ENCODE data around the gene ARMC10. TPM values are rescaled to one million over a fixed set of nuclear protein-coding genes. Genes with fewer than 3 reads are reported as not detected.

Gene ARMC10
- total RNA-seq, 2 experiments from 2014 or later, result 24.3 to 33.4 TPM

DNA sequence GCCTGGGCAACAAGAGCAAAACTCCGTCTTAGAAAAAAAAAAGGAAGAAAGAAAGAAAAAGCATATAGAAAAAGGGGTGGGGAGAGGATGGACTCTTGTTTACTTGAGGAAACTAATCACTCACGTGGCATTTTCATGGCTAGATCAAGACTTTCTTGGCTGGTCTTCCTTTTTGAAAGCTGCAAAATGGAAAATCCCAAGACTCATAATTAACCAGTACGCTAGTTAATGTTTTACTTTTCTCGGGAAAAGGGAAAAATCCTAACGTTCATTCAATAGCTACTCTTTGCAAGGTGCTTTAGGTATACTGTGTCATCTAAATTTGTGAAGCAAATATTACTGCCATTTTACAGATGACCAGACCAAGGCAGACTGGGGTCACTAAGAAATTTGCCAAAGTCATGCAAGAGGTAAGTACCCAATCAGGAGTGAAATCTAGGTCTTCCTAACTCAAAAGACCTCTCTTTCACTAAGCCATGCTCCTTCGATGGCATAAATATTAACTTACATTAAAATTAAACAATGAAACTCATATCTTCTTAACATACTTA lies 49.6 kb downstream of the ARMC10 start:
- intact Hi-C loops (cut with micrococcal nuclease; ENCODE audit: unreplicated experiment), result no loop called here
- no peaks in the 10 kb centered on the region for H3K4me1 ChIP-seq (ENCODE audit: insufficient read depth, low read length, poor library complexity, severe bottlenecking)
- CTCF ChIA-PET (ENCODE audit: unreplicated experiment), result no interaction called here
- H3K4me3 ChIP-seq (ENCODE audit: low read depth, low read length, poor library complexity, severe bottlenecking), result no peak overlapping the region
- no peak for DNase-seq (ENCODE audit: low spot score)
- no peaks in the 10 kb centered on the region for H3K9me2 ChIP-seq (ENCODE audit: insufficient read depth, low read length)
- POLR2A ChIA-PET, result interaction anchor here (0.5 kb wide), 1 partner anchor 22 kb away, joined by 4 read pairs; no protein-coding TSS in a partner anchor
- peaks cover 66% of the 10 kb centered on the region for H3K36me3 ChIP-seq (ENCODE audit: insufficient read depth, low read length)
- no peaks in the 10 kb centered on the region for H4K20me1 ChIP-seq (ENCODE audit: insufficient read depth, low read length)
- no peak overlapping the region for H3K4me2 ChIP-seq (ENCODE audit: low read length)
- H3K79me2 ChIP-seq (ENCODE audit: insufficient read depth, low read depth, low read length), result no peaks in the 10 kb centered on the region
- H3K9me3 ChIP-seq (ENCODE audit: low read length), result no peaks in the 10 kb centered on the region
- no peak overlapping the region for H2AFZ ChIP-seq (ENCODE audit: low read length)
- BruUV-seq (replicated peaks), result no TSS peak
- TF ChIP-seq EZH2phosphoT487 (IDR thresholded peaks at IDR 0.05; ENCODE audit: borderline replicate concordance, low read depth, low read length), result no peak
- TF ChIP-seq, protein P1, sequence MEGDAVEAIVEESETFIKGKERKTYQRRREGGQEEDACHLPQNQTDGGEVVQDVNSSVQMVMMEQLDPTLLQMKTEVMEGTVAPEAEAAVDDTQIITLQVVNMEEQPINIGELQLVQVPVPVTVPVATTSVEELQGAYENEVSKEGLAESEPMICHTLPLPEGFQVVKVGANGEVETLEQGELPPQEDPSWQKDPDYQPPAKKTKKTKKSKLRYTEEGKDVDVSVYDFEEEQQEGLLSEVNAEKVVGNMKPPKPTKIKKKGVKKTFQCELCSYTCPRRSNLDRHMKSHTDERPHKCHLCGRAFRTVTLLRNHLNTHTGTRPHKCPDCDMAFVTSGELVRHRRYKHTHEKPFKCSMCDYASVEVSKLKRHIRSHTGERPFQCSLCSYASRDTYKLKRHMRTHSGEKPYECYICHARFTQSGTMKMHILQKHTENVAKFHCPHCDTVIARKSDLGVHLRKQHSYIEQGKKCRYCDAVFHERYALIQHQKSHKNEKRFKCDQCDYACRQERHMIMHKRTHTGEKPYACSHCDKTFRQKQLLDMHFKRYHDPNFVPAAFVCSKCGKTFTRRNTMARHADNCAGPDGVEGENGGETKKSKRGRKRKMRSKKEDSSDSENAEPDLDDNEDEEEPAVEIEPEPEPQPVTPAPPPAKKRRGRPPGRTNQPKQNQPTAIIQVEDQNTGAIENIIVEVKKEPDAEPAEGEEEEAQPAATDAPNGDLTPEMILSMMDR (conservative IDR thresholded peaks at IDR 0.05; ENCODE audit: low read length), result no peak
- no peak overlapping the region for H3K27ac ChIP-seq (ENCODE audit: low read depth, low read length, poor library complexity, severe bottlenecking)

DNA sequence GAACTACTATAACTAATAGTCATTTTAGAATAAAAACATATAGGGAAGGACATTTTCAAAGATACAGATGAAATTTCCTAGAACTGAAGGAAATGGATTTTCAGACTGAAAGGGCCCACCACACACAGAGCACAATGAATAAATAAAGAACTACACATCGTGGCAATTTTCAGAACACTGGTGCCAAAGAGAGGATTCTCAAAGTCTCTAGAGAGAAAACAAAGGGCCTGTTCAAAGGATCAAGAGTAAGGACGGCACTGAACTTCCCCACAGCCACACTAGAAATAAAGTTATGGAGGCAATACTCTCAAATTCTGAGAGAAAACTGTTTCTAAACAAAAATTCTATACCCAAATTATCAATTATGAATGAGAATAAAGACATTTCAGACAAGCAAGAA lies 52.1 kb downstream of the ARMC10 start:
- Histone ChIP-seq H3K4me3 (ENCODE audit: low read depth, low read length, poor library complexity, severe bottlenecking) (no peak overlapping the region), H3K4me1 (ENCODE audit: insufficient read depth, low read length, poor library complexity, severe bottlenecking) (no peaks in the 10 kb centered on the region), H2AFZ (ENCODE audit: low read length) (no peak overlapping the region), H3K79me2 (ENCODE audit: insufficient read depth, low read depth, low read length) (no peaks in the 10 kb centered on the region), H3K27ac (ENCODE audit: low read depth, low read length, poor library complexity, severe bottlenecking) (no peak overlapping the region), H3K4me2 (ENCODE audit: low read length) (no peak overlapping the region), H3K9me3 (ENCODE audit: low read length) (no peaks in the 10 kb centered on the region), H3K36me3 (ENCODE audit: insufficient read depth, low read length) (peaks cover 45% of the 10 kb centered on the region), H4K20me1 (ENCODE audit: insufficient read depth, low read length) (no peaks in the 10 kb centered on the region), H3K9me2 (ENCODE audit: insufficient read depth, low read length) (no peaks in the 10 kb centered on the region)
- BruUV-seq (replicated peaks), result no TSS peak
- intact Hi-C loops (cut with micrococcal nuclease; ENCODE audit: unreplicated experiment), result no loop called here
- TF ChIP-seq, protein P1 (conservative IDR thresholded peaks at IDR 0.05; ENCODE audit: low read length), result no peak
- no peak for TF ChIP-seq EZH2phosphoT487 (IDR thresholded peaks at IDR 0.05; ENCODE audit: borderline replicate concordance, low read depth, low read length)
- ChIA-PET POLR2A (no interaction called here), CTCF (ENCODE audit: unreplicated experiment) (no interaction called here)
- no peak for DNase-seq (ENCODE audit: low spot score)

DNA sequence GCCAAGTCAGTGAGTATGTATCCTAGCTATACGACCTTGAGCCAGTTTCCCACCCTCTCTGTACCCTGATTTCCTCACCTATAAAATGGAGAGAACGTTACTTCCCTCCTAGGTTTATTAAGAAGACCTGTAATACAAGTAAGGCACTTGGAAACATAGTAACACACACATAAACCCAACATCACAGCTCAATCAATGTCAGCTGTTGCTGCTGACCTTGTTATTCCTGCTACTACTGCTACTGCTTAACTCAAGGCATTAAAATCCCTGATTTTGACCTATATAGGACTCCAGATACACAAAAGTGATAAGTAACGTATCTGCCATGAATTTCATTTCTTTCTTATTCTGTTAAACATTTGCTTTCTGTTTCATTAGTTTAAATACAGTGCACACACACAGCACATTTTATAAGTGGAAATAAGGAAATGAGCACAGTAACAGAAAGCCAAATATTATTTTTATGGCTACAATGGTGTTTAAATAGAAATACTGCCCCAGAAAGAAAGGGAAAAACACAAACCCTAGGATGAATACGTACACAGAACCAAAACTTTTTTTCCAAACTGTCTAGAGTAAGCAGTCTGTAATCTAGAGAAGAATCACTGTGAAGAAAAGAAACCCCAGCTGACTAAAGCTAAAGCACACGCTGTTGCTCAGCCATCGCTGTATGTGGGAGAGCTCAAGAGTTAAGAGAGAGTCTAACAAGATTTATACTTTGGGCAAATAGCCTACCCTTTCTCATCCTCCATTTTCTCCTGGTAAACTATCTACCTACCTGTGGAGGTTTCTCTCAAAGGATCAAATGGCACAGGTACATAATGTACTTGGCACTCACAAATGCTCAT lies 55.0 kb downstream of the ARMC10 start:
- Histone ChIP-seq H3K9me2 (ENCODE audit: insufficient read depth, low read length) (no peaks in the 10 kb centered on the region), H3K9me3 (ENCODE audit: low read length) (no peaks in the 10 kb centered on the region), H2AFZ (ENCODE audit: low read length) (no peak overlapping the region), H3K36me3 (ENCODE audit: insufficient read depth, low read length) (peaks cover 22% of the 10 kb centered on the region; the same call in 1 of the 2 replicates), H3K4me1 (ENCODE audit: insufficient read depth, low read length, poor library complexity, severe bottlenecking) (no peaks in the 10 kb centered on the region), H3K4me2 (ENCODE audit: low read length) (0 out of 2 replicates have a peak overlapping the region, but pooled peaks have one; percentile 6), H4K20me1 (ENCODE audit: insufficient read depth, low read length) (no peaks in the 10 kb centered on the region), H3K27ac (ENCODE audit: low read depth, low read length, poor library complexity, severe bottlenecking) (no peak overlapping the region), H3K79me2 (ENCODE audit: insufficient read depth, low read depth, low read length) (no peaks in the 10 kb centered on the region), H3K4me3 (ENCODE audit: low read depth, low read length, poor library complexity, severe bottlenecking) (no peak overlapping the region)
- no peak for DNase-seq (ENCODE audit: low spot score)
- no TSS peak for BruUV-seq (replicated peaks)
- ChIA-PET POLR2A (interaction anchor here (1.0 to 1.3 kb wide), 3 partner anchors 10 to 16 kb away, joined by 3 to 4 read pairs (median 3); no protein-coding TSS in a partner anchor), CTCF (ENCODE audit: unreplicated experiment) (no interaction called here)
- TF ChIP-seq, protein P1 (conservative IDR thresholded peaks at IDR 0.05; ENCODE audit: low read length), result no peak
- TF ChIP-seq EZH2phosphoT487 (IDR thresholded peaks at IDR 0.05; ENCODE audit: borderline replicate concordance, low read depth, low read length), result no peak
- intact Hi-C loops (cut with micrococcal nuclease; ENCODE audit: unreplicated experiment), result no loop called here
